K562 (cell line): Measurements from ENCODE around the gene CCNK. TPM values are rescaled to one million over a fixed set of nuclear protein-coding genes. Genes with fewer than 3 reads are reported as not detected.

Experiments used
- ATAC-seq: fragments of 200-7000 bp; cut with Tn5 transposase; 3 replicates; pipeline ENCODE4 v1.9.1; 2020; ENCODE audit warnings: moderate library complexity
- BruUV-seq: library from RNA; stranded (reverse); fragments of 400-500 nt; replicated peaks from 2 replicates; lab custom pipeline; 2021; lab: Mats Ljungman, UMichigan
- CTCF ChIA-PET: fragments of 300-600 bp; formaldehyde crosslinking; extraction: SDS; loops from one replicate; lab custom pipeline; 2021; ENCODE audit warnings: low intra/inter-chr PET ratio; lab: Yijun Ruan, JAX
- POLR2A ChIA-PET: fragments of 300-600, 350-650 bp; sonication (Branson Sonifier 250); formaldehyde crosslinking; extraction: SDS; loops from one replicate; lab custom pipeline; 2021; ENCODE audit warnings: antibody characterized with exemption, inconsistent platforms; lab: Yijun Ruan, JAX
- DNase-seq, 4 experiments: peaks; one replicate each; pipeline versions ENCODE4 v3.0.0 to v3.0.0-alpha.2; 2011 to 2018; ENCODE audit warnings: low spot score in 3 of 4, mixed read lengths in 3 of 4; ENCODE audit errors: extremely low read depth in 1 of 4
- FAIRE-seq: peaks from 2 replicates; lab custom pipeline; 2011; peaks lifted over from hg19 to GRCh38; lab: Jason Lieb, UNC
- H2AFZ ChIP-seq: 2 replicates; pipeline ENCODE4 v1.6.0; 2011; ENCODE audit warnings: low read depth, low read length, control low read depth, inconsistent platforms
- H3K27ac ChIP-seq: fragments of 200-600 bp; 3 replicates; pipeline ENCODE4 v1.8.0; 2011; ENCODE audit warnings: low read depth, mild to moderate bottlenecking, control low read depth, inconsistent platforms, low read length, moderate library complexity, mixed read lengths; ENCODE audit errors: extremely low read depth
- H3K27me3 ChIP-seq, 2 experiments: fragments of 300-600 bp in 1 of 2; 2 replicates in 1 of 2; 3 replicates in 1 of 2; pipeline versions ENCODE4 v1.6.0 to v1.8.0; 2011; ENCODE audit warnings: inconsistent platforms in 2 of 2, low read length in 2 of 2, mild to moderate bottlenecking in 1 of 2, mixed read lengths in 1 of 2, moderate library complexity in 1 of 2; ENCODE audit not compliant: control insufficient read depth in 2 of 2, insufficient read depth in 2 of 2
- H3K36me3 ChIP-seq: fragments of 300-600 bp; 3 replicates; pipeline ENCODE4 v1.8.0; 2011; ENCODE audit warnings: mild to moderate bottlenecking, low read length, inconsistent platforms; ENCODE audit not compliant: control insufficient read depth, insufficient read depth
- H3K4me1 ChIP-seq, 2 experiments: fragments of 200-600 bp in 1 of 2; replicated peaks in 1 of 2; 2 replicates in 1 of 2; 3 replicates in 1 of 2; pipeline versions ENCODE4 v1.5.1 to v1.8.0; 2011; ENCODE audit warnings: inconsistent platforms in 2 of 2, low read length in 2 of 2, mild to moderate bottlenecking in 1 of 2, mixed read lengths in 1 of 2, moderate library complexity in 1 of 2; ENCODE audit not compliant: control insufficient read depth in 2 of 2, insufficient read depth in 2 of 2
- H3K4me2 ChIP-seq: 2 replicates; pipeline ENCODE4 v1.6.1; 2011; ENCODE audit warnings: low read length, control low read depth, inconsistent platforms, mixed read lengths; ENCODE audit not compliant: insufficient read depth
- H3K4me3 ChIP-seq: fragments of 200-600 bp; sonication (generic), shearing (Covaris generic); 2 replicates; pipeline ENCODE4 v1.5.1; 2016; ENCODE audit warnings: control low read depth, inconsistent platforms
- H3K79me2 ChIP-seq: fragments of 200-600 bp; 3 replicates; pipeline ENCODE4 v1.8.0; 2011; ENCODE audit warnings: low read length, inconsistent platforms; ENCODE audit not compliant: control insufficient read depth, insufficient read depth
- H3K9ac ChIP-seq, 2 experiments: 2 replicates each; pipeline versions ENCODE4 v1.6.0 to v1.6.1; 2011; ENCODE audit warnings: low read depth in 2 of 2, low read length in 2 of 2, control low read depth in 1 of 2, inconsistent platforms in 1 of 2, mild to moderate bottlenecking in 1 of 2, mixed read lengths in 1 of 2; ENCODE audit not compliant: insufficient read depth in 1 of 2
- H3K9me1 ChIP-seq: one replicate; pipeline ENCODE4 v1.6.0; 2011; ENCODE audit warnings: inconsistent platforms, mild to moderate bottlenecking, low read length, moderate library complexity; ENCODE audit not compliant: control insufficient read depth, insufficient read depth
- H3K9me3 ChIP-seq: replicated peaks from 2 replicates; pipeline ENCODE4 v1.5.1; 2011; ENCODE audit warnings: low read depth, low read length, inconsistent platforms; ENCODE audit not compliant: control insufficient read depth, insufficient read depth
- H4K20me1 ChIP-seq: replicated peaks from 2 replicates; pipeline ENCODE4 v1.6.1; 2011; ENCODE audit warnings: low read length, inconsistent platforms, mixed read lengths; ENCODE audit not compliant: control insufficient read depth, insufficient read depth
- GTF2A2 ChIP-seq: IDR thresholded peaks from 2 replicates; pipeline ENCODE4 v1.6.1; 2016; ENCODE audit warnings: mild to moderate bottlenecking, missing genetic modification characterization, missing compliant biosample characterization
- LARP7 ChIP-seq: fragments of 450-650 bp; IDR thresholded peaks from 2 replicates; pipeline ENCODE4 v1.6.1; 2016
- NELFE ChIP-seq: IDR thresholded peaks from 2 replicates; pipeline ENCODE4 v1.6.1; 2011; ENCODE audit warnings: mild to moderate bottlenecking; ENCODE audit not compliant: insufficient read depth, insufficient read length
- YBX1 ChIP-seq: fragments of 450-650 bp; IDR thresholded peaks from 2 replicates; pipeline ENCODE4 v1.7.1; 2016; ENCODE audit warnings: mild to moderate bottlenecking
- ZC3H8 ChIP-seq: fragments of 450-650 bp; IDR thresholded peaks from 2 replicates; pipeline ENCODE4 v1.6.1; 2017
- ZNF263 ChIP-seq: sonication (generic); formaldehyde crosslinking; IDR thresholded peaks from 2 replicates; pipeline ENCODE4 v1.8.0; 2022; ENCODE audit warnings: mild to moderate bottlenecking, missing genetic modification reagents, borderline replicate concordance
- ZNF316 ChIP-seq: fragments of 450-650 bp; IDR thresholded peaks from 2 replicates; pipeline ENCODE4 v1.6.1; 2016
- ZNF780A ChIP-seq: fragments of 250-450 bp; sonication (Bioruptor Pico); IDR thresholded peaks from 2 replicates; pipeline ENCODE4 v1.5.0; 2021; ENCODE audit warnings: mild to moderate bottlenecking
- WGBS: fragments of 100-300 bp; shearing (Covaris generic); methylation state at CpG from one replicate; pipeline ENCODE4 v1.1.6; 2016; ENCODE audit warnings: low coverage, mixed read lengths; ENCODE audit not compliant: insufficient coverage; ENCODE audit errors: missing lambda C conversion rate; 5-methylcytosine and 5-hydroxymethylcytosine counted together
- in situ Hi-C: fragments of 300-500 bp; cut with MboI; formaldehyde crosslinking; loops from 4 replicates; pipeline ENCODE4 v1.15.0; 2018; ENCODE audit warnings: inconsistent platforms, mixed read lengths
- intact Hi-C: fragments of 100-400 bp; cut with micrococcal nuclease; formaldehyde crosslinking; loops from 2 replicates; pipeline ENCODE4 v1.14.2; 2022
- polyA plus RNA-seq, 8 experiments: library from polyadenylated mRNA; depleted of rRNA in 4 of 8; stranded (reverse) in 5 of 8; unstranded in 3 of 8; fragments of >200 nt; fragmentation: Nextera tagmentation in 2 of 8; fragmentation: Illumina TruSeq in 1 of 8; extraction: Ambion mirVana in 2 of 8; extraction: Trizol in 1 of 8; gene quantifications; 2 replicates each; pipeline versions ENCODE4 v1.2.1 to v1.2.3, GENCODE V29; 2011 to 2014; ENCODE audit warnings: inconsistent platforms in 1 of 8, missing spikeins in 1 of 8
- total RNA-seq, 7 experiments: library from RNA; depleted of rRNA in 6 of 7; stranded (reverse); fragments of >200 nt in 6 of 7; fragmentation: Illumina TruSeq in 2 of 7; extraction: Trizol in 2 of 7; gene quantifications; 2 replicates each; pipeline versions ENCODE4 v1.2.1 to v1.2.3, GENCODE V29; 2011 to 2021; ENCODE audit warnings: low replicate concordance in 1 of 7
- TF ChIP-seq, protein P1 (sequence below): sonication (generic); formaldehyde crosslinking; IDR thresholded peaks from 2 replicates; pipeline ENCODE4 v1.8.1; 2023; ENCODE audit warnings: missing genetic modification reagents, mild to moderate bottlenecking, borderline replicate concordance

CCNK gene
- total and polyA plus RNA-seq, 9 of the 15 experiments (the other 6 are each of a cell fraction or from before 2014, with no cell fraction given): 5.8 to 84.2 (median 16.4) TPM

DNA sequence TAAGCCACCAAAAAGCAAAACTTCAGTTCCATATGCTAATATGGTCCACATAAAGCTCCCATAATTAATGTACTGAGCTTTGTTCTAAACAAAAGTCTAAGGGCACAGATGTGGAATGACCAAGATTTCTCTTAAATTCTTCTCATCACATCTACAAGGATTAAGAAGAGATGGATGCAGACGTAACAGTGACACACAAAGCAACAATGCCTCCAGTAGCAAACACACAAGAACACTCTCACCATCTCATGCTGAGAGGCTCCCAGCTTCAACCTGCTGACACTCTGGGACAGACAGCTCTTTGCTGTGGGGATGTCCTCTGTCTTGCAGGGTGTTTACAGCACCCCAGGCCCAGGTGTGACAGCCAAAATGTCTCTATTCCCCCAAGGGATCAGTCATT, 48.7 kb upstream of the CCNK start:
- H2AFZ ChIP-seq: no peak overlapping the region
- 92% methylated on average over 1 of the region's 1 CpG for WGBS
- no peak overlapping the region for H3K4me2 ChIP-seq
- H3K4me3 ChIP-seq: no peak overlapping the region
- no peak for FAIRE-seq
- POLR2A ChIA-PET: no interaction called here
- DNase-seq: no peak
- H3K9me1 ChIP-seq: no peaks in the 10 kb centered on the region
- H3K79me2 ChIP-seq: no peaks in the 10 kb centered on the region; the same call in 2 of the 3 replicates
- TF ChIP-seq ZC3H8 (no peak), NELFE (no peak), ZNF263 (CRISPR knock-in tag) (no peak), YBX1 (no peak), LARP7 (no peak), ZNF780A (no peak), GTF2A2 (tag) (no peak), ZNF316 (no peak)
- TF ChIP-seq, protein P1, sequence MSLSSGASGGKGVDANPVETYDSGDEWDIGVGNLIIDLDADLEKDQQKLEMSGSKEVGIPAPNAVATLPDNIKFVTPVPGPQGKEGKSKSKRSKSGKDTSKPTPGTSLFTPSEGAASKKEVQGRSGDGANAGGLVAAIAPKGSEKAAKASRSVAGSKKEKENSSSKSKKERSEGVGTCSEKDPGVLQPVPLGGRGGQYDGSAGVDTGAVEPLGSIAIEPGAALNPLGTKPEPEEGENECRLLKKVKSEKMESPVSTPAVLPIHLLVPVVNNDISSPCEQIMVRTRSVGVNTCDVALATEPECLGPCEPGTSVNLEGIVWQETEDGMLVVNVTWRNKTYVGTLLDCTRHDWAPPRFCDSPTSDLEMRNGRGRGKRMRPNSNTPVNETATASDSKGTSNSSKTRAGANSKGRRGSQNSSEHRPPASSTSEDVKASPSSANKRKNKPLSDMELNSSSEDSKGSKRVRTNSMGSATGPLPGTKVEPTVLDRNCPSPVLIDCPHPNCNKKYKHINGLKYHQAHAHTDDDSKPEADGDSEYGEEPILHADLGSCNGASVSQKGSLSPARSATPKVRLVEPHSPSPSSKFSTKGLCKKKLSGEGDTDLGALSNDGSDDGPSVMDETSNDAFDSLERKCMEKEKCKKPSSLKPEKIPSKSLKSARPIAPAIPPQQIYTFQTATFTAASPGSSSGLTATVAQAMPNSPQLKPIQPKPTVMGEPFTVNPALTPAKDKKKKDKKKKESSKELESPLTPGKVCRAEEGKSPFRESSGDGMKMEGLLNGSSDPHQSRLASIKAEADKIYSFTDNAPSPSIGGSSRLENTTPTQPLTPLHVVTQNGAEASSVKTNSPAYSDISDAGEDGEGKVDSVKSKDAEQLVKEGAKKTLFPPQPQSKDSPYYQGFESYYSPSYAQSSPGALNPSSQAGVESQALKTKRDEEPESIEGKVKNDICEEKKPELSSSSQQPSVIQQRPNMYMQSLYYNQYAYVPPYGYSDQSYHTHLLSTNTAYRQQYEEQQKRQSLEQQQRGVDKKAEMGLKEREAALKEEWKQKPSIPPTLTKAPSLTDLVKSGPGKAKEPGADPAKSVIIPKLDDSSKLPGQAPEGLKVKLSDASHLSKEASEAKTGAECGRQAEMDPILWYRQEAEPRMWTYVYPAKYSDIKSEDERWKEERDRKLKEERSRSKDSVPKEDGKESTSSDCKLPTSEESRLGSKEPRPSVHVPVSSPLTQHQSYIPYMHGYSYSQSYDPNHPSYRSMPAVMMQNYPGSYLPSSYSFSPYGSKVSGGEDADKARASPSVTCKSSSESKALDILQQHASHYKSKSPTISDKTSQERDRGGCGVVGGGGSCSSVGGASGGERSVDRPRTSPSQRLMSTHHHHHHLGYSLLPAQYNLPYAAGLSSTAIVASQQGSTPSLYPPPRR: no peak
- intact Hi-C loops (no loop called here), in situ Hi-C loops (no loop called here)
- no peaks in the 10 kb centered on the region for H3K27me3 ChIP-seq
- H3K27ac ChIP-seq: no peak overlapping the region
- CTCF ChIA-PET: no interaction called here
- H3K4me1 ChIP-seq: no peaks in the 10 kb centered on the region; a peak in 1 of 5 replicates
- BruUV-seq: no TSS peak
- peaks cover 9% of the 10 kb centered on the region; the same call in 1 of the 3 replicates for H3K36me3 ChIP-seq
- H3K9ac ChIP-seq: no peak overlapping the region
- H3K9me3 ChIP-seq: no peaks in the 10 kb centered on the region
- ATAC-seq: no peak
- no peaks in the 10 kb centered on the region for H4K20me1 ChIP-seq
